ENCODE results near the gene DCP1B. TPM values are rescaled to one million over a fixed set of nuclear protein-coding genes. Genes with fewer than 3 reads are reported as not detected.

The DCP1B gene
- total and polyA plus RNA-seq, 2 experiments from 2014 or later = 13.4 to 20.9 TPM

- no peaks in the 10 kb centered on the region for H3K9me2 ChIP-seq (replicated peaks; ENCODE audit: insufficient read depth)
- TF ChIP-seq EZH2phosphoT487 (IDR thresholded peaks at IDR 0.05; ENCODE audit: low read depth, severe bottlenecking, unreplicated experiment) (no peak), EZH2 (IDR thresholded peaks at IDR 0.05; ENCODE audit: borderline replicate concordance) (no peak), CTCF (IDR thresholded peaks at IDR 0.05; ENCODE audit: poor library complexity) (no peak)
- H3K9me3 ChIP-seq (ENCODE audit: low read depth) = no peaks in the 10 kb centered on the region
- H3K27ac ChIP-seq = no peak overlapping the region
- no peak overlapping the region for H3K4me2 ChIP-seq
- H3K79me2 ChIP-seq = no peaks in the 10 kb centered on the region
- H3K4me1 ChIP-seq (ENCODE audit: insufficient read depth) = peaks cover 3% of the 10 kb centered on the region
- H4K20me1 ChIP-seq (ENCODE audit: insufficient read depth, poor library complexity, severe bottlenecking) = no peaks in the 10 kb centered on the region
- H2AFZ ChIP-seq = no peak overlapping the region
- WGBS (ENCODE audit: low lambda C conversion rate, missing lambda C conversion rate) = 94% methylated on average over 11 of the region's 11 CpGs
- no peaks in the 10 kb centered on the region for H3K27me3 ChIP-seq
- no peak for DNase-seq (ENCODE audit: low spot score)
- no peak overlapping the region for H3K4me3 ChIP-seq
- no peaks in the 10 kb centered on the region for H3K36me3 ChIP-seq (replicated peaks; ENCODE audit: insufficient read depth, low read depth)
Observed at GRCh38 chr12:1927051-1927680, 77.1 kb downstream of the DCP1B start.

GRCh38 chr12:1926251-1926657, 78.0 kb downstream of the DCP1B start:
- H3K79me2 ChIP-seq = no peaks in the 10 kb centered on the region
- H3K9me3 ChIP-seq (ENCODE audit: low read depth) = no peaks in the 10 kb centered on the region
- H3K27ac ChIP-seq = no peak overlapping the region
- no peaks in the 10 kb centered on the region for H3K36me3 ChIP-seq (replicated peaks; ENCODE audit: insufficient read depth, low read depth)
- H2AFZ ChIP-seq = no peak overlapping the region
- TF ChIP-seq EZH2phosphoT487 (IDR thresholded peaks at IDR 0.05; ENCODE audit: low read depth, severe bottlenecking, unreplicated experiment) (no peak), EZH2 (IDR thresholded peaks at IDR 0.05; ENCODE audit: borderline replicate concordance) (no peak), CTCF (IDR thresholded peaks at IDR 0.05; ENCODE audit: poor library complexity) (no peak)
- no peaks in the 10 kb centered on the region for H3K9me2 ChIP-seq (replicated peaks; ENCODE audit: insufficient read depth)
- H3K27me3 ChIP-seq = no peaks in the 10 kb centered on the region
- no peak overlapping the region for H3K4me2 ChIP-seq
- peak; percentile 3 for DNase-seq (ENCODE audit: low spot score)
- H3K4me3 ChIP-seq = no peak overlapping the region
- H3K4me1 ChIP-seq (ENCODE audit: insufficient read depth) = no peaks in the 10 kb centered on the region
- no peaks in the 10 kb centered on the region for H4K20me1 ChIP-seq (ENCODE audit: insufficient read depth, poor library complexity, severe bottlenecking)
- WGBS (ENCODE audit: low lambda C conversion rate, missing lambda C conversion rate) = 82% methylated on average over 7 of the region's 7 CpGs

GRCh38 chr12:1925684-1926006, 78.6 kb downstream of the DCP1B start:
- H3K9me3 ChIP-seq (ENCODE audit: low read depth) = no peaks in the 10 kb centered on the region
- H3K9me2 ChIP-seq (replicated peaks; ENCODE audit: insufficient read depth) = no peaks in the 10 kb centered on the region
- no peak overlapping the region for H3K4me2 ChIP-seq
- H3K4me3 ChIP-seq = no peak overlapping the region
- H3K4me1 ChIP-seq (ENCODE audit: insufficient read depth) = no peaks in the 10 kb centered on the region
- 90% methylated on average over 3 of the region's 3 CpGs for WGBS (ENCODE audit: low lambda C conversion rate, missing lambda C conversion rate)
- no peaks in the 10 kb centered on the region for H4K20me1 ChIP-seq (ENCODE audit: insufficient read depth, poor library complexity, severe bottlenecking)
- H3K36me3 ChIP-seq (replicated peaks; ENCODE audit: insufficient read depth, low read depth) = no peaks in the 10 kb centered on the region
- no peaks in the 10 kb centered on the region for H3K79me2 ChIP-seq
- H3K27ac ChIP-seq = no peak overlapping the region
- DNase-seq (ENCODE audit: low spot score) = peak; percentile 1
- no peak for TF ChIP-seq CTCF (IDR thresholded peaks at IDR 0.05; ENCODE audit: poor library complexity)
- no peak for TF ChIP-seq EZH2phosphoT487 (IDR thresholded peaks at IDR 0.05; ENCODE audit: low read depth, severe bottlenecking, unreplicated experiment)
- TF ChIP-seq EZH2 (IDR thresholded peaks at IDR 0.05; ENCODE audit: borderline replicate concordance) = no peak
- H3K27me3 ChIP-seq = no peaks in the 10 kb centered on the region
- H2AFZ ChIP-seq = no peak overlapping the region

Measured in hepatocyte (in vitro differentiated cells).